Stomach smooth muscle (tissue), 2 donors: ENCODE data around the gene LBX2.
"Not testable (repeated sequence)": the region's sequence is repeated elsewhere in the genome, so short reads cannot be mapped to it uniquely, and the experiment has no call there.

Experiments used
- H3K27ac ChIP-seq: one replicate; pipeline ENCODE4 v1.7.0; 2013; ENCODE audit warnings: mild to moderate bottlenecking, low read length, inconsistent platforms
- H3K27me3 ChIP-seq, 2 donors: one replicate each; pipeline ENCODE4 v1.7.0; 2013; ENCODE audit warnings: low read length in 2 of 2; ENCODE audit not compliant: insufficient read depth in 2 of 2, control insufficient read depth in 1 of 2
- H3K36me3 ChIP-seq, 2 donors: one replicate each; pipeline ENCODE4 v1.7.0; 2013; ENCODE audit warnings: low read length in 2 of 2; ENCODE audit not compliant: control insufficient read depth in 2 of 2, insufficient read depth in 2 of 2
- H3K4me1 ChIP-seq: one replicate; pipeline ENCODE4 v1.7.0; 2013; ENCODE audit warnings: low read length; ENCODE audit not compliant: control insufficient read depth, insufficient read depth
- H3K4me3 ChIP-seq, 2 donors: one replicate each; pipeline ENCODE4 v1.7.0; 2013; ENCODE audit warnings: low read length in 2 of 2
- H3K9ac ChIP-seq, 2 donors: one replicate each; pipeline ENCODE4 v1.7.0; 2013; ENCODE audit warnings: low read length in 2 of 2, mild to moderate bottlenecking in 1 of 2
- H3K9me3 ChIP-seq, 2 donors: one replicate each; pipeline ENCODE4 v1.7.0; 2013; ENCODE audit warnings: low read length in 2 of 2; ENCODE audit not compliant: control insufficient read depth in 2 of 2
- donor health status: healthy.
- donor health status: Pancreatic carcinoma.

Gene LBX2

DNA sequence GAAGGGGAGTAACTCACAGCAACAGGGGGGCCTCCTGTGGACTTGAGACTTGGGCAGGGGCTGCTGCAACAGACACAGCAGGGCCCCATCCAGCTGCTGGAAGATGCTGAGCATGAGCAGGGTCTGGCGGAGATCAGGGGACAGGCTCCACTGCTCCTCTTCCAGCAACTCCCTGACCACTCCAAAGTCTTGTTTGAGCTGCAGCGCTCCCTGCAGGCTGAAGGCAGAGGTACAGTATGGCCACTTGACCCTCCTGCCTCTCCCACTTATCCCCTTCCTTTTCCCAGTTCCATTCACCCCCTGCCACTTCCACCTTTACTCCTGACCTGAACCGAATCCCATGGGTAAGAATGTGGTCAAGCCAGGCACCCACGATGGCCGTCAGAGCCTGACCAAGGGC, 24.5 kb downstream of the LBX2 start:
- Histone ChIP-seq H3K27ac (no peak overlapping the region), H3K9ac (no peak overlapping the region), H3K27me3 (no peaks in the 10 kb centered on the region), H3K36me3 (peaks cover 22% of the 10 kb centered on the region in 2 donors), H3K9me3 (no peaks in the 10 kb centered on the region), H3K4me3 (no peak overlapping the region), H3K4me1 (peaks cover 22% of the 10 kb centered on the region)

DNA sequence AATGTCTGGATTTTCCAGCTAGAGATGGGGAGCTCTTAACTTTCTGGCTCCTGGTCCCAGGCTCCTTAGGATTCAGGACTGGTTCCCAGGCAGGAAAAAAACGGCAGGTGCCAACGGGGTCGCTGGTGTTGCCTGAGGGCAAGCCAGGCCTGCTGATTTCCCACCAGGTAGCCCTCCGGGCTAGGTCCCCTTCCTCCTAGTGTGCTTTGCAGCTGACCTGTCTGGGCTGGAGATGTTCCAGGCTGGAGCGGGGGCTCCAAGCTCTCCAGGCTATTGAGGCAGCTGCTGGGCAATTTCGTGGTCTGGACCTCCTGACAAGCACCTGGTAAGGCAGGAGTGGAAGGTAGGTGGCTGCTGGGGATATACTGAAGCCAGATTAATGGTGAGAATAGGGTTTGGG, 24.9 kb downstream of the LBX2 start:
- H3K27ac ChIP-seq = no peak overlapping the region
- H3K27me3 ChIP-seq = no peaks in the 10 kb centered on the region
- no peaks in the 10 kb centered on the region for H3K9me3 ChIP-seq
- H3K4me3 ChIP-seq = no peak overlapping the region
- H3K9ac ChIP-seq = no peak overlapping the region
- peaks cover 22% of the 10 kb centered on the region for H3K4me1 ChIP-seq
- peaks cover 21 to 22% of the 10 kb centered on the region in 2 donors for H3K36me3 ChIP-seq

DNA sequence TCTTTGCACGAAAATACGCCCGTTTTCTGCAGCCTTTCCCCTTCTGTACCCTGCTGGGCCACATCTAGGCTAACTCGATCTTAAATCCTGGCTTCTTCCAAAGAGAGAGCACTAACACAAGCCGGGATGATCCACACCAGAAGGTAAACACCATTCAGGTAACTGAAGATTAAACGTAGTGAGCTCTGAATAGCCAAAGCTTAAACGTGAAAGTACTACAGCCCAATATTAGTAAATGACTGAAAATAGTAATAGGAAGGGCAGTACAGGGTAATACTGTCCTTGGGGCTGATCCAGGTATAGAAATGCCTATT, 26.5 kb downstream of the LBX2 start:
- peaks cover 19 to 21% of the 10 kb centered on the region in 2 donors for H3K36me3 ChIP-seq
- peak overlapping the region; percentile 89 for H3K27ac ChIP-seq
- peaks cover 22% of the 10 kb centered on the region for H3K4me1 ChIP-seq
- peak overlapping the region; percentile 96 to 97 for H3K4me3 ChIP-seq
- no peaks in the 10 kb centered on the region for H3K27me3 ChIP-seq
- H3K9ac ChIP-seq = peak overlapping the region; percentile 83 to 95
- H3K9me3 ChIP-seq = no peaks in the 10 kb centered on the region

DNA sequence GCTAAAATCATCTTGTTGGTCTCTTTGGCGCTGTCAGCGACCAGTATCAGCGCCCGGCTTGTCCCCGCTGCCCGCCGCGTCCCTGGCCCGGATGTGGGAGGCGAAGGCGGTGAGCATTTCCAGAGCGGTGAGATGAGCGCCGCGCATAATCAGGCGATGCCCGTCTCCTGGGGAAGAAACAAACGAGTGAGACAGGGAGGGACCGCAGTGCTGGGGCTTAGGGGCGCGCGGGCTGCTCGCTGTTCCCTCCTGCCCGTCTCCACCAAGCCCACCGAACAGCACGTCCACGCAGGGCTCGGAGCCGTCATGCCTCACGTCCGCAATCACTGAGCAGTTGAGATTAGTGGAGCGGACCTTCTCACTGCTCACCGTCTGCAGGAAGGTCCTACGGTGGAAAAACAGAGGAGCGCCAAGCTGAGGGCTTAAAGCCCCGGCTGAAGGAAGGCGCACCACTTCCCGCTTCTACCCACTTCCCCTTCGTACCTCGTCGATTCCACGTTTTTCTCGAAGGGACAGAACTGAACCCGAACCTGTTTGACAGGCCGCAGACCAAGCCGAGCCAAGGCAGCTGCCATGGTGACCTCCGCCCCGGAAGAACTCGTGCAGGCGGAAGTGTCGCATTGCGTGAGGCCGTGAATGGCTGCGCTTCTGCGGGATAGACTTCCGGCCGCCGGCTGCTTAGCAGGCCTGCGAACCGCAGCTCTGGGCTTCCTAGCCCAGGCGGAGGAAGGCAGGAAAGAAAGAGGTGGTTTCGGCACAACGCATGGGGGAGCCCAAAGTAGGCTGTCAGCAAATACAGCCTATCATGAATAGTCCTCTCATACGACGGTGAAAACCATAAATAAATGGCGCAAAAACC, 27.1 kb downstream of the LBX2 start, which contains the start of gene MRPL53:
MRPL53 (minus strand) TSS at position 595 of the 859 bp plus-strand sequence; CDS start at position 575, 20 bp downstream.
- Histone ChIP-seq H3K27me3 (no peaks in the 10 kb centered on the region), H3K9ac (peak within 1 kb of the TSS; percentile 83 to 95), H3K27ac (peak within 1 kb of the TSS; percentile 89), H3K4me1 (peaks cover 22% of the 10 kb centered on the region), H3K36me3 (peaks cover 15 to 17% of the 10 kb centered on the region in 2 donors), H3K9me3 (no peaks in the 10 kb centered on the region), H3K4me3 (peak within 1 kb of the TSS; percentile 96 to 97)

DNA sequence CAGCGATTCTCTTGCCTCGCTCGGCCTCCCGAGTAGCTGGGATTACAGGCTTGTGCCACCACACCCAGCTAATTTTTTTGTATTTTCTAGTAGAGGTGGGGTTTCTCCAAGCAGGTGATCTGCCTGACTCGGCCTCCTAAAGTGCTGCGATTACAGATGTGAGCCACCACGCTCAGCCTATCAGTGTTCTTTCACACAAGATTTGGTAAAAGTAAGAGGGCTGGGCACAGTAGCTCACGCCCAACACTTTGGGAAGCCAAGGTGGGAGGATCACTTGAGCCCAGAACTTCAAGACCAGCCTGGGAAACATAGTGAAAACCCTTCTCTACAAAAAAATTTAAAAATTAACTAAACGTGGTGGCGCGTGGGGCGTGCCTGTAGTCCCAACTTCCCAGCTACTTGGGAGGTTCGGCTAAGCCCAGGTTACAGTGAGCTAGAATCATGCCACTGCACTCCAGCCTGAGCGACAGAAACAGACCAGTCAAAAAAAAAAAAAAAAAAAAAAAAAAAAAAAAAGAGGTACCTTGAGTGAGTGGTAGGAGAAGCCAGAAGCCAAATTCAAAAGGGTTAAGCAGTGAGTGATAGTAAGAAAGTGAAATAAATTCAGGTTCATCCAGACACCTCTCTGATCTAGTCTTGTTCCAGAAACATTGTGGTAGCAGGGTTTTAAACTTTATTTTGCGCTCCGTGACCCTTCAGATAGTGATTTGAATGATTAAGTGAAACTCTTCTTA, 27.9 kb downstream of the LBX2 start:
- Histone ChIP-seq H3K9ac (peak overlapping the region; percentile 83 to 95), H3K27me3 (no peaks in the 10 kb centered on the region), H3K36me3 (peaks cover 14 to 16% of the 10 kb centered on the region in 2 donors), H3K4me1 (peaks cover 22% of the 10 kb centered on the region), H3K9me3 (no peaks in the 10 kb centered on the region), H3K4me3 (peak overlapping the region; percentile 96 to 97), H3K27ac (peak overlapping the region; percentile 89)

DNA sequence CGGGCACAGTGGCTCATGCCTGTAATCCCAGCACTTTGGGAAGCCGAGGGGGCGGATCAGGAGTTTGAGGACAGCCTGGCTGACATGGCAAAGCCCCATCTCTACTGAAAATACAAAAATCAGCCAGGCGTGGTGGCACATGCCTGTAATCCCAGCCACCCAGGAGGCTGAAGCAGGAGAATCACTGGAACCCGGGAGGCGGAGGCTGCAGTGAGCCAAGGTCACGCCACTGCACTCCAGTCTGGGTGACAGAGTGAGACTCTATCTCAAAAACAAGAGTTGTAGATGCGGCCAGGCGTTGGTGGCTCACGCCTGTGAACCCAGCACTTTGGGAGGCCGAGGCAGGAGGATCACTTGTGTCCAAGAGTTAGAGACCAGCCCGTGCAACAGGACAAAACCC, 28.7 kb downstream of the LBX2 start:
- Histone ChIP-seq H3K36me3 (peaks cover 12 to 16% of the 10 kb centered on the region in 2 donors), H3K4me1 (peaks cover 26% of the 10 kb centered on the region)
- not testable (repeated sequence) for H3K27me3 ChIP-seq, H3K9me3 ChIP-seq, H3K4me3 ChIP-seq, H3K9ac ChIP-seq, H3K27ac ChIP-seq

DNA sequence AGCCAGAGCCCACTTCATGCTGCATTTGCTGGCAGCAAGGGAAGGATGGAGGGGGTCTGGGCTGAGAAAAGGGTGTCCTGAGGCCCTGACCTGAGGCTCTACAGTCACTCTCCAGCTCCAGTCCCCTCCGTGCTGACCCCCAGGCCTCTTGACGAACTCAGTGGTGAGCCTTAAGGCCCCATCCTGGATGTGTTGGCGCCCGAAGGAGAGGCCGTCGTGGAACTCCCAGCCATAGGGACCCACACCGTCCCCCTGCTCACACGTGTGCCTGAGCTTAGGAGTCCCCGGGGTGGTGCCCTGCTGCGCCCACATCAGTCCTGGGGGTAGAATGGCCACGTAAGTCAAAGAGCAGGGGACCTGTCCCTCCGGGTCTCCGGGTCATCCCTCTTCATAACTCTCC, 35.0 kb downstream of the LBX2 start:
- H3K4me1 ChIP-seq = peaks cover 15% of the 10 kb centered on the region
- H3K4me3 ChIP-seq = peak overlapping the region; percentile 85 to 87
- no peaks in the 10 kb centered on the region for H3K9me3 ChIP-seq
- peak overlapping the region; percentile 62 for H3K27ac ChIP-seq
- H3K36me3 ChIP-seq = peaks cover 5 to 17% of the 10 kb centered on the region in 2 donors
- H3K27me3 ChIP-seq = no peaks in the 10 kb centered on the region
- H3K9ac ChIP-seq = peak overlapping the region; percentile 83 to 85

DNA sequence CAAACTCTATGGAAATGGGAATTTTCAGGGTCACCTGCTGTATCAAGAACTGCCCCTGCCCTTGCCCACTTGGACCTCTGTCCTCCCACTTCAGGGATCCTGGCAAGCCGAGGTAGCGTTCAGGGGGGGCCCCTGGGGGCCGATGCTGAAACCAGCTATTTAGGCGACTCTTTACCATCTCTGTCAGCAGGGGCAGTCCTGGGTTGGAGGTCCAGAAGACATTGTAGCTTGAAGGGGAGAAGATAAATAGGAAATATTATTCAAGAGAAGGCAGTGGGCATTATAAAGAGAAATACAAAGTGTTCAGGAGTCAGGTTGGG, 36.7 kb downstream of the LBX2 start:
- H3K27me3 ChIP-seq = no peaks in the 10 kb centered on the region
- peaks cover 5 to 17% of the 10 kb centered on the region in 2 donors for H3K36me3 ChIP-seq
- no peak overlapping the region for H3K4me3 ChIP-seq
- H3K27ac ChIP-seq = no peak overlapping the region
- H3K9ac ChIP-seq = no peak overlapping the region
- no peaks in the 10 kb centered on the region for H3K9me3 ChIP-seq
- H3K4me1 ChIP-seq = peaks cover 23% of the 10 kb centered on the region

DNA sequence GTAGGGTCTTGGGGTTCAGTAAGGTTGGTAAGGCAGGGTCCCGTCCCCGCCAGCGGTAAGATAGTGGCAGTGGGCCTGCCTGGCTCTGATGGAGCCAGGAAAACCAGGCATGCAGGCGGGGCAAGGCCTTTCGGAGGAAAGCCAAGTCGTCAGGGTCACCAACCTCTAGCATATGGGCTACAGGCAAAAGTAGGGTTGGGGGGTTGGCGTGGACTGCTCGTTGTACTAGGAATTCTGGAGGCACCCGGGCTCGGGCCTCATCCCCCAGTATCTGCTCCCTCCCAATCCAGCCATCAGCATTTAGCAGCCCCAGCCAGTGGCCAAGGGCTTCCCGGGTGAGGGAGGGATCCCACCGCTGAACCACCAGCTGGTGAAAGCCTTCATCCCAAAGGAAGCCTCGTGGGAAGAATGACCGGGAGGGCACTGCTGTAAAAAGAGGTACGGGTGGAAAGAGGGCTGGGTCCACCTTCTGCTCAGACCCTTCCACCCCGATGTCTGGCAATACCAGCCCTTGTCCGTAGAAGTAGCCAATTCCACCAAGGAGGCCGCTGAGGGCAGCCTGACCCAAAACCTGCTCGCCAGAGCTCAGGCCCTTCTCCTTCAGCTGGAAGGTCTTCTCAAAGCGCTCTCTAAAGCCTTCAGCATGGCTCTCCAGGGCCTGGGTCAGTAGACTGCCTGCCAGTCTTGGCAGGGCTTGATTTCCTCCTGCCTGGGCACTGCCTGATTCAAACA, 37.2 kb downstream of the LBX2 start:
- Histone ChIP-seq H3K9me3 (no peaks in the 10 kb centered on the region), H3K9ac (no peak overlapping the region)

DNA sequence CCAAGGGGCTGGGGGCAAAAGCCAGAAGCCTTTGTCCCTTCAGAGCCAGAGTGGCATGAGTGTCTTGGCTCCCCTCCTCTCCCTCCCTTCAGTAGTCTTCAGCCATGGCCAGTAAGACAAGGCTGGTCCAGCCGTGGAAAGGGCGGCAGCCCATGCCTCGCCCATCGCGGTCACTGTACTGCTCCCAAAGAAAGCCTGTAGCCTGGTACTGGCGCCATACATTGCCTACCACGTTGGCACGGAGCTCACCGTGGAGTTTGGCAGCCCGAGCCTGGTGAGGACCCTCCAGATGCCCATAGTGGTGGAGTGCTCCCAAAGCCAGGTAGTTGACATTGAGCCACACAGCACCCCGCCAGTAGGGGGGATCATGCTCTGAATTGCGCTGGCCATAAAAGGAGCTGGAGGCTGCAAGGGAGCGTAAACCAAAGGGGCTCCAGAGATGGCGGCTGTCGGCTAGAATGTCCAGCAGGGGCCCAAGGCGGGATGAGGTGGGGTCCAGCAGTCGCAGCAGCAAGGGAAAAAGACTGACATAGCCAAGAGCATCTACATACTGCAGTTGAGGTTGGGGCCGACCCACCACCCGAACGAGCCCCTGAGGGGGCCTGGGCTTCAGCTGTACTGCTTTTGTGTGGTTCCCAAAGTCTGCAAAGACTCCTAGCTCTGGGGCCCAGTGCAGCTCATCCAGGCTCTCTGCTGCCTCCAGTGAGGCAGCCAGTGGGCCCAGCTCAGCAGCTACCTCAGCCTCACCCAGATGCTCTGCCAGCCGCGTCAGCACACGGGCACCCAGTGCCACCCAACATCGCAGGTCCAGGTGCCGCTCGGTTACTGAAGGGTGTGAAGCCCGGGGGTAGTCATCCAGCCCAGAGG, 38.0 kb downstream of the LBX2 start:
- H3K4me1 ChIP-seq = peaks cover 34% of the 10 kb centered on the region
- no peak overlapping the region for H3K9ac ChIP-seq
- peaks cover 5 to 17% of the 10 kb centered on the region in 2 donors for H3K36me3 ChIP-seq
- H3K9me3 ChIP-seq = no peaks in the 10 kb centered on the region
- no peak overlapping the region for H3K27ac ChIP-seq
- no peaks in the 10 kb centered on the region for H3K27me3 ChIP-seq
- no peak overlapping the region for H3K4me3 ChIP-seq

More for the DNA sequence above, 37.2 kb downstream of the LBX2 start:
- Histone ChIP-seq H3K4me1 (peaks cover 27% of the 10 kb centered on the region), H3K36me3 (peaks cover 5 to 17% of the 10 kb centered on the region in 2 donors), H3K4me3 (no peak overlapping the region), H3K27ac (no peak overlapping the region), H3K27me3 (no peaks in the 10 kb centered on the region)
